ENCODE results near the gene PCP2. TPM values are rescaled to one million over a fixed set of nuclear protein-coding genes. Genes with fewer than 3 reads are reported as not detected.

The PCP2 gene
- not detected for polyA plus RNA-seq (2013, experiment 1 of 2)
- polyA plus RNA-seq (2013, experiment 2 of 2), result not detected

- no peak within 1 kb of the TSS for H4K8ac ChIP-seq (ENCODE audit: low read depth, low read length)
- no peak within 1 kb of the TSS for H3K4me2 ChIP-seq (ENCODE audit: insufficient read depth, low read length, poor library complexity, severe bottlenecking)
- no peak within 1 kb of the TSS for H3K4me3 ChIP-seq (ENCODE audit: low read length in 2 of 2)
- H3K14ac ChIP-seq (ENCODE audit: low read length), result peak within 1 kb of the TSS; percentile 71
- no peak for DNase-seq (ENCODE audit: low spot score)
- no peaks in the 10 kb centered on the region for H3K9me3 ChIP-seq (replicated peaks in 1 of 2; ENCODE audit: control insufficient read depth in 2 of 2, insufficient read depth in 1 of 2, low read depth in 1 of 2, low read length in 2 of 2)
- H3K18ac ChIP-seq (ENCODE audit: low read length), result no peak within 1 kb of the TSS
- no peak within 1 kb of the TSS for H2BK12ac ChIP-seq (ENCODE audit: low read length)
- H3K23ac ChIP-seq (ENCODE audit: low read depth, low read length, poor library complexity), result no peak within 1 kb of the TSS
- peak within 1 kb of the TSS; percentile 13 for H2BK5ac ChIP-seq (ENCODE audit: low read length)
- H4K91ac ChIP-seq (ENCODE audit: low read depth, low read length, poor library complexity), result no peak within 1 kb of the TSS
- H3K79me1 ChIP-seq (ENCODE audit: low read depth, low read length), result peaks cover 18% of the 10 kb centered on the region
- H2AK5ac ChIP-seq (ENCODE audit: low read depth, low read length), result no peak within 1 kb of the TSS
- H3K4me1 ChIP-seq (ENCODE audit: control insufficient read depth in 2 of 2, insufficient read depth in 1 of 2, low read depth in 1 of 2, low read length in 2 of 2), result peaks cover under 1 to 12% of the 10 kb centered on the region in 2 donors
- no peak within 1 kb of the TSS for H3K27ac ChIP-seq (replicated peaks; ENCODE audit: low read length)
- H3K27me3 ChIP-seq (ENCODE audit: control insufficient read depth in 3 of 3, insufficient read depth in 3 of 3, low read depth in 1 of 3, low read length in 3 of 3), result peaks cover 0 to 24% (median 8%) of the 10 kb centered on the region in 3 experiments
- no peak within 1 kb of the TSS for H2AFZ ChIP-seq (ENCODE audit: low read length)
- no peak within 1 kb of the TSS for H3K4ac ChIP-seq (ENCODE audit: low read length)
- no CpG with 5 or more reads among the region's 2 CpGs for WGBS, 2 donors (ENCODE audit: extremely low coverage in 2 of 2, insufficient read length in 2 of 2, insufficient replicate concordance in 1 of 2)
- H3K9ac ChIP-seq (ENCODE audit: low read depth, low read length, poor library complexity), result peak within 1 kb of the TSS; percentile 21
- no peak within 1 kb of the TSS for H2BK15ac ChIP-seq (ENCODE audit: low read length)
- no peak within 1 kb of the TSS for H2BK120ac ChIP-seq (ENCODE audit: low read depth, low read length)
- peaks cover 1 to 3% of the 10 kb centered on the region in 2 donors for H3K36me3 ChIP-seq (replicated peaks in 1 of 2; ENCODE audit: control insufficient read depth in 2 of 2, insufficient read depth in 2 of 2, low read length in 2 of 2)
Measured at GRCh38 chr19:7633698-7634097, at the start of gene PCP2. TSS of gene PCP2 (minus strand) at chr19:7633719. CDS start at chr19:7633457, 262 bp downstream.

GRCh38 chr19:7682175-7682855, 48.8 kb upstream of the PCP2 start:
- peak overlapping the region; percentile 91 for H2BK120ac ChIP-seq (ENCODE audit: low read depth, low read length)
- peak overlapping the region; percentile 58 for H2BK12ac ChIP-seq (ENCODE audit: low read length)
- peak overlapping the region; percentile 64 for H3K18ac ChIP-seq (ENCODE audit: low read length)
- no peak overlapping the region for H2AFZ ChIP-seq (ENCODE audit: low read length)
- no peak overlapping the region for H3K27ac ChIP-seq (replicated peaks; ENCODE audit: low read length)
- H4K8ac ChIP-seq (ENCODE audit: low read depth, low read length), result no peak overlapping the region
- DNase-seq (ENCODE audit: low spot score), result no peak
- WGBS, 2 donors (ENCODE audit: extremely low coverage in 2 of 2, insufficient read length in 2 of 2, insufficient replicate concordance in 1 of 2), result no CpG with 5 or more reads among the region's 74 CpGs
- H3K27me3 ChIP-seq (ENCODE audit: control insufficient read depth in 3 of 3, insufficient read depth in 3 of 3, low read depth in 1 of 3, low read length in 3 of 3), result peaks cover 0 to 11% (median 7%) of the 10 kb centered on the region in 3 experiments
- H3K79me1 ChIP-seq (ENCODE audit: low read depth, low read length), result peaks cover 17% of the 10 kb centered on the region
- peaks cover 9 to 10% of the 10 kb centered on the region in 2 donors for H3K4me1 ChIP-seq (ENCODE audit: control insufficient read depth in 2 of 2, insufficient read depth in 1 of 2, low read depth in 1 of 2, low read length in 2 of 2)
- peak overlapping the region; percentile 48 for H2BK5ac ChIP-seq (ENCODE audit: low read length)
- peak overlapping the region; percentile 60 for H2AK5ac ChIP-seq (ENCODE audit: low read depth, low read length)
- peak overlapping the region; percentile 77 for H3K9ac ChIP-seq (ENCODE audit: low read depth, low read length, poor library complexity)
- peak overlapping the region; percentile 83 for H3K23ac ChIP-seq (ENCODE audit: low read depth, low read length, poor library complexity)
- peak overlapping the region; percentile 92 for H3K4me2 ChIP-seq (ENCODE audit: insufficient read depth, low read length, poor library complexity, severe bottlenecking)
- H3K4me3 ChIP-seq (ENCODE audit: low read length in 2 of 2), result peak overlapping the region; percentile 2 to 97
- no peak overlapping the region for H3K4ac ChIP-seq (ENCODE audit: low read length)
- no peak overlapping the region for H4K91ac ChIP-seq (ENCODE audit: low read depth, low read length, poor library complexity)
- H3K14ac ChIP-seq (ENCODE audit: low read length), result peak overlapping the region; percentile 56
- H3K36me3 ChIP-seq (replicated peaks in 1 of 2; ENCODE audit: control insufficient read depth in 2 of 2, insufficient read depth in 2 of 2, low read length in 2 of 2), result peaks cover 16 to 21% of the 10 kb centered on the region in 2 donors
- peak overlapping the region; percentile 58 for H2BK15ac ChIP-seq (ENCODE audit: low read length)
- no peaks in the 10 kb centered on the region for H3K9me3 ChIP-seq (replicated peaks in 1 of 2; ENCODE audit: control insufficient read depth in 2 of 2, insufficient read depth in 1 of 2, low read depth in 1 of 2, low read length in 2 of 2)

- WGBS, 2 donors (ENCODE audit: extremely low coverage in 2 of 2, insufficient read length in 2 of 2, insufficient replicate concordance in 1 of 2), result no CpG with 5 or more reads among the region's 43 CpGs
- Histone ChIP-seq H3K23ac (ENCODE audit: low read depth, low read length, poor library complexity) (peak overlapping the region; percentile 83), H3K9ac (ENCODE audit: low read depth, low read length, poor library complexity) (peak overlapping the region; percentile 100), H2BK120ac (ENCODE audit: low read depth, low read length) (peak overlapping the region; percentile 91), H2BK5ac (ENCODE audit: low read length) (peak overlapping the region; percentile 48), H3K4me3 (ENCODE audit: low read length in 2 of 2) (peak overlapping the region; percentile 97 to 98), H3K9me3 (replicated peaks in 1 of 2; ENCODE audit: control insufficient read depth in 2 of 2, insufficient read depth in 1 of 2, low read depth in 1 of 2, low read length in 2 of 2) (no peaks in the 10 kb centered on the region), H3K4ac (ENCODE audit: low read length) (peak overlapping the region; percentile 84), H2BK15ac (ENCODE audit: low read length) (peak overlapping the region; percentile 58), H3K4me2 (ENCODE audit: insufficient read depth, low read length, poor library complexity, severe bottlenecking) (peak overlapping the region; percentile 92), H3K27ac (replicated peaks; ENCODE audit: low read length) (no peak overlapping the region), H3K14ac (ENCODE audit: low read length) (peak overlapping the region; percentile 99), H3K36me3 (replicated peaks in 1 of 2; ENCODE audit: control insufficient read depth in 2 of 2, insufficient read depth in 2 of 2, low read length in 2 of 2) (peaks cover 16 to 21% of the 10 kb centered on the region in 2 donors), H2AK5ac (ENCODE audit: low read depth, low read length) (peak overlapping the region; percentile 98), H4K91ac (ENCODE audit: low read depth, low read length, poor library complexity) (no peak overlapping the region), H3K18ac (ENCODE audit: low read length) (peak overlapping the region; percentile 99), H4K8ac (ENCODE audit: low read depth, low read length) (no peak overlapping the region), H2AFZ (ENCODE audit: low read length) (peak overlapping the region; percentile 94), H3K4me1 (ENCODE audit: control insufficient read depth in 2 of 2, insufficient read depth in 1 of 2, low read depth in 1 of 2, low read length in 2 of 2) (peaks cover 9 to 10% of the 10 kb centered on the region in 2 donors), H2BK12ac (ENCODE audit: low read length) (peak overlapping the region; percentile 16), H3K27me3 (ENCODE audit: control insufficient read depth in 3 of 3, insufficient read depth in 3 of 3, low read depth in 1 of 3, low read length in 3 of 3) (peaks cover 0 to 11% (median 8%) of the 10 kb centered on the region in 3 experiments), H3K79me1 (ENCODE audit: low read depth, low read length) (peaks cover 17% of the 10 kb centered on the region)
- DNase-seq (ENCODE audit: low spot score), result peak; percentile 67
Measured at GRCh38 chr19:7681340-7682174, 48.0 kb upstream of the PCP2 start.
